GM19372 (cell line): Measurements from ENCODE around the gene GOLGA2.
"Not testable (repeated sequence)": the region's sequence is repeated elsewhere in the genome, so short reads cannot be mapped to it uniquely, and the experiment has no call there.

Experiments used
- ATAC-seq: cut with Tn5 transposase; IDR thresholded peaks from one replicate; pipeline ENCODE4 v1.9.1; 2021; ENCODE audit warnings: mild to moderate bottlenecking, low read depth, moderate library complexity; ENCODE audit not compliant: unreplicated experiment

The GOLGA2 gene

GRCh38 chr9:128244837-128245231, 31.0 kb downstream of the GOLGA2 start:
- no peak for ATAC-seq

DNA sequence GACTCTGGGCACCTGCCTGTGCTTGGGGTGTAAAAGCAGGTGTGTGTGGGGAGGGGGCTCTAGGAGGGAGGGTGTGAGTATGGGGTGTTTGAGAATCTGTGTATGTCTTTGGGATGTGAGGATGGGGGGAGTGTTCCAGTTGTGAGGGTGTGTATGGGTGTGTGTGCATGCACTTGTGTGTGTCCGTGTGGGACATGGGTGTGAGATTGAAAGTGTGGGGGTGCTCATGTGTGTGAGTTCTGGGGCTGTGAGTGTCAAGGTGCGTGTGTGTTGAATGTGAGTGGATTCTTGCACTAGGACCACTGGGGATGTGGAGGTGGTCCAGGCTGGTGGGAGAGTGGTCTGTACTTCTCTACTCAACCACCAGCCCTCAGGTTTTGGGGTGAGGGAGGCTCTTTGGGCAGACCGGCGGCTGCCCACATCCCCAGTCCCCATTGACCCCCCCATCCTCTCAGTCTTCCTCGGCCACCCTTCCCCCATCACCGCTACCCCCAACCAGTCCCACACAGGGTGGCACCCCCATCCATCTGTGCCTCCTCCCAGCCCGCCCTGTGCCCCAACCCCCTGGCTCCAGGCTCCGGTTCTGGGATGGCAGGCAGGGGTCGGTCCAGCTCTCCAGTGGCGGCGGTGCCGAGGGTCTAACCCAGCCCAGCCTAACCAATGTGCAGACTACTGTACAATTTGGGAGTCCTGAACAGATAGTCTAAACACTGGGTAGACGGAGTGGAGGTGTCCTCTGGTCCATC, 31.5 kb downstream of the GOLGA2 start:
- no peak for ATAC-seq

- ATAC-seq: no peak
Observed at GRCh38 chr9:128243215-128244018, 32.4 kb downstream of the GOLGA2 start.

DNA sequence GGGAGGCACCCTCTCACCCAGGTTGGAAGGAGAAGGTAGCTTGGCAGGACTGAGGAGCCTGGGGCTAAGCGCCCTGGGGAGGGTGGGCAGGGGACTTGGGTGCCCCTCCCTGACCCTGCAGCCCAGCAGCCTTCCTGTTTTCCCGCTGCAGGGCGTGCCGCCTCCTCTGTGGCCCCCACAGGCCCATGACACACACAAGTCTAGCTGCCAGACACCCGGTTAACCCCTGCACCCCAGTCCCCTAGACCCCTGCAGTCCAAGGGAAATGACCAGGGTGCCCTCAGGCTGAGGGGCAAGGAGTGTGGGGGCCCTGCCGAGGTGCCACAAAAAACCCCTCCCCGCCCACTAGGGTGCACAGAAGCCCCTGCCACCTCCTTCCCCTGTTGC, 33.0 kb downstream of the GOLGA2 start:
- no peak for ATAC-seq

- ATAC-seq: no peak
Observed at GRCh38 chr9:128242124-128242523, 33.7 kb downstream of the GOLGA2 start.

DNA sequence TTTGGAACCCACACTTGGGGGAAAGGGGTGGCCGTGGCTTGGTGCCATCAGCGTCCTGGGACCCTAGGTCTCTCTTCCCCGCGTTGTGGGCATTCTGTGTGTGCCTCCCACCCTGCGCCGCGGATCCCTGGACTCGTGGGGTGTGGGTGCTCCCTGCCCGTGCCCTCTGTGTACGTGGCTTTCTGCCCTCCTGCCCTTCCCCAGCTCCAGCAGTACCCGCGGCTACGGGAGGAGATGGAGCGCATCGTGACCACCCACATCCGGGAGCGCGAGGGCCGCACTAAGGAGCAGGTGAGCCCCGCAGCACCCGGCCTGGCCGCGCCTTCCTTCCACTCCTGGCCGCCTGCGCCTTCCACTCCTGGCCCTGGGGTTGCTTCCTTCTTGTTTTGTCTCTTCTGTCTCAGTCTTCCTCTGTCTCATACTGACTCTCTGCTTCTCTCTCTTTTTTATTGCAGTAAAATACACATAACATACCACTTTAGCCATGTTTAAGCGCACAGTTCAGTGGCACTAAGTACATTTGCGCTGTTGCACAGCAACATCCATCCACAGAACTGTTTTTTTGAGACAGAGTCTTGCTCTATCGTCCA, 41.9 kb downstream of the GOLGA2 start:
- ATAC-seq: no peak

DNA sequence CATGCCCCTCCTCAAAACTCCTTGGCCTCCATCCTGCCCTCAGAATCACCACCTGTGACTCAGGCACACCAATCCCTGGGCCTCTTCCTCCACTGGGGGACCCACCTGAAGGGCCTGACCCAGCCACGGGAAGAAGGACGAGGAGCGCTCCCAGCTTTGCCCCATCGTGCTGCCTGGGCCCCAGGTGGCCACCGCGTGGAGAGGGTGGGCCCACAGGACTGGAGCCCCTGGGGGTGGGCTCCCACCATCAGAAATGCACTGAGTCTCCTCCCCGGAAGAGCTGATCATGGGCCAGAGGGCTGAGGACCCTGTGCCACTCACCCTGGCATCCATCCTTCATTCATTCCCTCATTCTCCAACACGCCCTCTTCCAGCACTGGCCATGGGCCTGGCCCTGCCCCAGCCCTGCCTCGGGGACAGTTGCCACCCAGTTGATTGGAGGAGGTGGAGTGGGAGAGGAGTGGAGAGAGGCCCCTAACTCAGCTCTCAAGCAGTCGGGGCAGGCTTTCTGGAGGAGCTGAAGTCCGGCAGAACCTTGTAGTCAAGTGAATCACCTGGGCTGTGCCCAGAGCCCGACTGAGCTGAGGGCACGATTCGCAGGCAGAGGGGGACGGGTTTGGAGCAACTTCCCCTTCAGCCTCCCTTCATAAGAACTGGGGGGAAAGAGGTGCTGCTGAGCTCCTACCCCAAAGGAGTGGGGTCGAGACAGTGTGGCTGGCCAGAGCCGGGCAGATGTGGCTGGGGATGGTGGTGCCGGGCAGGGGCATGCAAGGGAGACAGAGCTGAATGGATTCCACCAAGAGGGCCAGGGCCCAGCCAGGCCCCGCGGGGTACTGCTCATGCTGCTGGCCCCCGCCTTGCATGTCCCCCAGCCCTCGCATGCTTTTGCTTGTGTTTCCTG, 43.0 kb downstream of the GOLGA2 start:
- ATAC-seq: no peak

- no peak for ATAC-seq
Observed at GRCh38 chr9:128231638-128232527, 43.9 kb downstream of the GOLGA2 start.

GRCh38 chr9:128230897-128231296, 44.9 kb downstream of the GOLGA2 start:
- ATAC-seq: not testable (repeated sequence)

DNA sequence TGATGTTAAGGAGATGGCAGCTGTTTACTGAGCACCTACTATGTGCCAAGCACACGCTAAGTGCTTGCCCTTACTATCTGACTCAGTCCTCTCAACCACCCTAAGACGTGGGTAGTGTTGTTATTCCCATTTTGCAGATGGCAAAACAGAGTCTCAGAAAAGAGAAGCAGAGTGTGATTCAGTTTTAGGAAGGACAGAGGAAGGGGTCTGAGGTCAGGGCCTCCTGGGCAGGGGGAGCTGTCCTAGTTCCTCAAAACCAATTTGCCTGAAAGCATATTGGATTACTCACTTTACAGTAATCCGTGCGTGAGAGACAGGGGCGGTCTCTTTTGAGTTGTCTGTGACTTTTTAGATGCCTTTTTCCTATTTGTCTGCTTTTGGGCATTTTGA, 49.4 kb downstream of the GOLGA2 start:
- ATAC-seq: no peak

DNA sequence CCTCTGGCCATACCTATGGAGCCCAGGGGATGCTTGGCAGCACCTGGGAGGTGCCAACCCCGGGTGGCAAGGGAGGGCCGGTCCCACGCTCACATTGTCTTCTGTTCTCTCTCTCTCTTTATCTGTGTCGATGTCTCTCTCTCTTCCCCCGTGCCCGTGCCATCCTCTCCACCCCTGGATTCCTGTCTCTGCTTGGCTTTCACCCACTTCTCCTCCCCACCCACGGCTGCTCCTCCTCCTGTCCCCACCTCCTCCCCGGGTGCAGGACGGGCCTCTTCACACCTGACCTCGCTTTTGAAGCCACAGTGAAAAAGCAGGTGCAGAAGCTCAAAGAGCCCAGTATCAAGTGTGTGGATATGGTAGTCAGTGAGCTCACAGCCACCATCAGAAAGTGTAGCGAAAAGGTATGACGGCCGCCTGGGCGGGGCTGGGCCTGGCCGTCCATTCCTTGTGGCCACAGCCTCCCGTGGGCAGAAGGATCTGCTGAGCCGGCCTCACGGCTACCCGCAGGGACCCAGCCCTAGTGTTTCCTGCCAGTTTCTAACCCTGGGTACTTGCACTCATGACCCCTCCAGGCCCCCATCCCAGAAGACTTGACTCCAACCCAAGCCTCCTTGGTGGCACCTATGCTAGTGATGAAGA, 49.9 kb downstream of the GOLGA2 start:
- ATAC-seq: no peak

DNA sequence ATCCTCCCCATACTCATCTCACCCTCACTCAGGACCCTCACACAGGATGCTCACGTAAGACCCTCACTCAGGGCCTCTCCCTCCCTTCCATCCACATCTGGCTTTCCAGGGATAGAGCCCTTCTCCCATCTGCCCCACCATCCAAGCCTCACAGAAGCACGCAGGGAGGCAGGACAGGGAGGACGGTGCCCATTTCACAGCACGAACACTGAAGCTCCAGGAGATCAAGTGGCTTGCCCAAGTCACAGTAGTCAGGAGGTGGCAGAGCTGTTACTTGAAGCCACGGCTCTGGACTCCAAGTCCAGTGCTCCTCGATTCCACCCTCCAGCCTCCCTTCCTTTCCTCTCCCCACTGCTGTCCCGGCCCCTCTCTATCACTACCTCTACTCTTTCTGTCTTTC, 50.9 kb downstream of the GOLGA2 start:
- ATAC-seq: no peak

- ATAC-seq: no peak
Observed at GRCh38 chr9:128222880-128223670, 52.7 kb downstream of the GOLGA2 start.

DNA sequence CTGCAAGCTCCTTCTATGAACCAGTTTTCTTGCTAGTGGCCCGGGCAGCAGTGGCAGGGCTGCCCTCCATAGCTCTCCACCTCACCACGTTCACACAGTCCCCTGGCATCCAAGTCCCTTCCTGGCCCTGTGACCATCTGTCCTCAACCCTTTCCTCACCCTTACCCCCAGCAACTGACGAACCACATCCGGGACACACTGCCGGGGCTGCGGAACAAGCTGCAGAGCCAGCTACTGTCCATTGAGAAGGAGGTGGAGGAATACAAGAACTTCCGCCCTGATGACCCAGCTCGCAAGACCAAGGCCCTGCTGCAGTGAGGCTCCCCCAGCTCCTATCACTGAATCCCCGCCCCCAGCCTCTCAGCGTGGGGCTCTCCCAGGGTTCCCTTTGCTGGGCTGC, 53.8 kb downstream of the GOLGA2 start:
- ATAC-seq: no peak

DNA sequence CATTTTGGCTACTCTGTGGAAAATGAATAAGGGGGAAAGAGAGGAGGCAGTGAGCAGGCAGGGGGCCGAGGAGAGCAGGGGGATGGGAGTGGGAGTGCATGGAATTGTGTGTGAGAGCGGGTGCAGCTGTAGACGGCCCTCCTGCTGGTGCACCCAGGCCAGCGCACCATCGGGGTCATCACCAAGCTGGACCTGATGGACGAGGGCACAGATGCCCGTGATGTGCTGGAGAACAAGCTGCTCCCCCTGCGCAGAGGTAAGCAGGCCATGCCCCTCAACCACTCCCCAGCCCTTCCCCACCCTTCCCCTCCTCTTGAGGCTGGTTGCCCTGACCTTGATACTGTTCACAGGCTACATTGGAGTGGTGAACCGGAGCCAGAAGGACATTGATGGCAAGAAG, 56.0 kb downstream of the GOLGA2 start:
- ATAC-seq: no peak

DNA sequence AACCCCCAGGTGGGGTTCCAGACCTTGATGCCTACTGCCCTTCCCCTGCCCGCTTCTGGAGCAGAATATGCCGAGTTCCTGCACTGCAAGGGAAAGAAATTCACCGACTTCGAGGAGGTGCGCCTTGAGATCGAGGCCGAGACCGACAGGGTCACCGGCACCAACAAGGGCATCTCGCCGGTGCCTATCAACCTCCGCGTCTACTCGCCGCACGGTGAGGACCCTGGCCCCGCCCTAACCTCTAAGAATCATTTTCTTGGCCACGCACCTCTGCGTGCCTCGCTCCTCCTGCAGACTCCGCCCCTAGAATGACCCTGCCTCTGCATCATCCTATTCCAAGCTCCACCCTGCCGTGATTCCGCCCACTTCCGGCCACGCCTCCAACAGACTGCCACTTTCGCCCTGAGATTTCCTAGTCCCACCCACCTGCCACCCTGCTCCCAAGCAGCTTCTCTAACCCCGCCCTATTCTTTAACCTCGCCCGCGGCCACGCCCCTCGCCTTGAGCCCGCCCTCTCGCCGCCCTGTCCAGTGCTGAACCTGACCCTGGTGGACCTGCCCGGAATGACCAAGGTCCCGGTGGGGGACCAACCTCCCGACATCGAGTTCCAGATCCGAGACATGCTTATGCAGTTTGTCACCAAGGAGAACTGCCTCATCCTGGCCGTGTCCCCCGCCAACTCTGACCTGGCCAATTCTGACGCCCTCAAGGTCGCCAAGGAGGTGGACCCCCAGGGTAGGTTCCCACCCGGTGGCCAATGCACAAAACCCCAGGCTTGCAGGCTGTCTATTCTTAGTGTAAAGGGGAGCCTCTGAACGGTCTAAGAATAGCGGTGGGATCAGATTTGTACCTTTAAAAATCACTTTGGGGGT, 57.1 kb downstream of the GOLGA2 start:
- peak; percentile 92 for ATAC-seq

- no peak for ATAC-seq
Observed at GRCh38 chr9:128218172-128218517, 57.7 kb downstream of the GOLGA2 start.
